ENCODE measurements around the gene WNT7B.

GRCh38 chr22:45987136-45987861, 10.3 kb upstream of the WNT7B start:
- no peak for TF ChIP-seq CTCF (IDR thresholded peaks at IDR 0.05)
- TF ChIP-seq POLR2AphosphoS5 (IDR thresholded peaks at IDR 0.05): no peak
